GM12878 (cell line): ENCODE measurements around the gene SLCO2A1. TPM values are rescaled to one million over a fixed set of nuclear protein-coding genes. Genes with fewer than 3 reads are reported as not detected.

Experiments
- ATAC-seq: fragments of 200-7000 bp; cut with Tn5 transposase; 3 replicates; pipeline ENCODE4 v1.9.1; 2020; ENCODE audit warnings: mild to moderate bottlenecking, moderate library complexity
- BruUV-seq: library from RNA; stranded (reverse); fragments of 400-500 nt; replicated peaks from 2 replicates; lab custom pipeline; 2021; lab: Mats Ljungman, UMichigan
- CTCF ChIA-PET: fragments of 300-600 bp; sonication (Branson Sonifier 250); formaldehyde crosslinking; extraction: SDS; loops from one replicate; lab custom pipeline; 2021; ENCODE audit warnings: inconsistent platforms; lab: Yijun Ruan, JAX
- POLR2A ChIA-PET: fragments of 350-600 bp; formaldehyde crosslinking; extraction: SDS; loops from one replicate; lab custom pipeline; 2021; ENCODE audit warnings: inconsistent platforms; lab: Charles Lee
- RAD21 ChIA-PET: fragments of 300-600 bp; sonication (Branson Sonifier 250); formaldehyde crosslinking; loops from one replicate; lab custom pipeline; 2023; ENCODE audit warnings: antibody characterized with exemption; ENCODE audit not compliant: unreplicated experiment; lab: Charles Lee
- SMC1A ChIA-PET: fragments of 300-600 bp; sonication (Branson Sonifier 250); formaldehyde crosslinking; loops from one replicate; lab custom pipeline; 2023; ENCODE audit not compliant: unreplicated experiment, uncharacterized antibody; lab: Charles Lee
- DNase-seq: peaks from one replicate; pipeline ENCODE4 v3.0.0-alpha.2; 2011; ENCODE audit warnings: low read depth, low spot score
- FAIRE-seq: peaks from 3 replicates; lab custom pipeline; 2011; peaks lifted over from hg19 to GRCh38; lab: Jason Lieb, UNC
- H2AFZ ChIP-seq: 2 replicates; pipeline ENCODE4 v1.6.0; 2011; ENCODE audit warnings: low read depth, low read length, control low read depth; ENCODE audit not compliant: control insufficient read depth
- H3K27ac ChIP-seq: 2 replicates; pipeline ENCODE4 v1.5.1; 2011; ENCODE audit warnings: control low read depth; ENCODE audit not compliant: control insufficient read depth, insufficient read depth
- H3K27me3 ChIP-seq, 2 experiments: replicated peaks in 1 of 2; 2 replicates each; pipeline versions ENCODE4 v1.6.0 to v1.6.1; 2011; ENCODE audit warnings: low read length in 1 of 2; ENCODE audit not compliant: control insufficient read depth in 2 of 2, insufficient read depth in 2 of 2
- H3K36me3 ChIP-seq, 2 experiments: 2 replicates each; pipeline ENCODE4 v1.5.1; 2011; ENCODE audit warnings: low read length in 1 of 2; ENCODE audit not compliant: control insufficient read depth in 2 of 2, insufficient read depth in 2 of 2
- H3K4me1 ChIP-seq: 2 replicates; pipeline ENCODE4 v1.6.1; 2011; ENCODE audit warnings: mild to moderate bottlenecking, low read length, moderate library complexity, mixed read lengths; ENCODE audit not compliant: control insufficient read depth, insufficient read depth
- H3K4me2 ChIP-seq: 2 replicates; pipeline ENCODE4 v1.6.0; 2011; ENCODE audit warnings: control low read depth; ENCODE audit not compliant: control insufficient read depth, insufficient read depth
- H3K4me3 ChIP-seq: fragments of 200-600 bp; sonication (generic); 2 replicates; pipeline ENCODE4 v1.5.1; 2016
- H3K79me2 ChIP-seq: 2 replicates; pipeline ENCODE4 v1.6.0; 2011; ENCODE audit warnings: low read length; ENCODE audit not compliant: control insufficient read depth, insufficient read depth
- H3K9ac ChIP-seq: 2 replicates; pipeline ENCODE4 v1.8.0; 2011; ENCODE audit warnings: low read length, control low read depth, mixed read lengths; ENCODE audit not compliant: control insufficient read depth, insufficient read depth
- H3K9me3 ChIP-seq: replicated peaks from 3 replicates; pipeline ENCODE4 v1.5.1; 2011; ENCODE audit warnings: mild to moderate bottlenecking, low read length; ENCODE audit not compliant: control insufficient read depth, insufficient read depth
- H4K20me1 ChIP-seq: 2 replicates; pipeline ENCODE4 v1.6.0; 2011; ENCODE audit not compliant: control insufficient read depth, insufficient read depth
- CBX3 ChIP-seq: fragments of 200-600 bp; sonication (generic); IDR thresholded peaks from 2 replicates; pipeline ENCODE4 v1.6.1; 2016; ENCODE audit warnings: low read depth, borderline replicate concordance
- CHD2 ChIP-seq: IDR thresholded peaks from 2 replicates; pipeline ENCODE4 v1.6.1; 2011; ENCODE audit warnings: low read depth, low read length, improper control_type of control experiment, borderline replicate concordance
- CREB1 ChIP-seq: IDR thresholded peaks from 2 replicates; pipeline ENCODE4 v1.6.1; 2012; ENCODE audit warnings: low read depth, mild to moderate bottlenecking, inconsistent platforms
- CTCF ChIP-seq, 3 experiments: IDR thresholded peaks in 2 of 3; conservative IDR thresholded peaks in 1 of 3; 2 replicates each; pipeline ENCODE4 v1.5.1; 2011; ENCODE audit warnings: low read depth in 3 of 3, low read length in 3 of 3, mild to moderate bottlenecking in 3 of 3, control low read depth in 2 of 3, moderate library complexity in 2 of 3, inconsistent platforms in 1 of 3, mixed read lengths in 1 of 3; ENCODE audit not compliant: control insufficient read depth in 2 of 3, insufficient read depth in 1 of 3; ENCODE audit errors: extremely low read depth in 1 of 3
- E4F1 ChIP-seq: fragments of 450-650 bp; IDR thresholded peaks from 2 replicates; pipeline ENCODE4 v1.6.1; 2018; ENCODE audit warnings: borderline replicate concordance, mild to moderate bottlenecking; ENCODE audit not compliant: partially characterized antibody
- FOXM1 ChIP-seq: IDR thresholded peaks from 2 replicates; pipeline ENCODE4 v1.6.1; 2012; ENCODE audit warnings: low read depth, mild to moderate bottlenecking, inconsistent platforms, low read length, moderate library complexity
- NFIC ChIP-seq: IDR thresholded peaks from 2 replicates; pipeline ENCODE4 v1.6.1; 2012; ENCODE audit warnings: low read depth, mild to moderate bottlenecking, inconsistent platforms, low read length, moderate library complexity
- NRF1 ChIP-seq: conservative IDR thresholded peaks from 2 replicates; pipeline ENCODE4 v1.6.1; 2011; ENCODE audit warnings: mild to moderate bottlenecking, low read depth, low read length, improper control_type of control experiment
- POU2F2 ChIP-seq: IDR thresholded peaks from 3 replicates; pipeline ENCODE4 v1.6.1; 2011; ENCODE audit warnings: low read depth, mild to moderate bottlenecking, low read length, borderline replicate concordance
- RELB ChIP-seq: fragments of 450-650 bp; IDR thresholded peaks from 2 replicates; pipeline ENCODE4 v1.6.1; 2017; ENCODE audit warnings: low read depth, mild to moderate bottlenecking, moderate library complexity
- RUNX3 ChIP-seq: IDR thresholded peaks from 2 replicates; pipeline ENCODE4 v1.6.1; 2012; ENCODE audit warnings: low read length, inconsistent platforms
- SIX5 ChIP-seq: IDR thresholded peaks from 2 replicates; pipeline ENCODE4 v1.6.1; 2011; ENCODE audit warnings: mild to moderate bottlenecking, low read depth, low read length, moderate library complexity; ENCODE audit not compliant: severe bottlenecking
- SP1 ChIP-seq: IDR thresholded peaks from one replicate; pipeline ENCODE4 v1.6.1; 2011; ENCODE audit warnings: low read depth, low read length
- WGBS: methylation state at CpG from one replicate; pipeline ENCODE4 v1.1.6; 2016; ENCODE audit warnings: low lambda C conversion rate; ENCODE audit not compliant: insufficient replicate concordance, insufficient coverage; ENCODE audit errors: missing lambda C conversion rate; 5-methylcytosine and 5-hydroxymethylcytosine counted together
- in situ Hi-C: fragments of 300-500 bp; cut with MboI; formaldehyde crosslinking; loops from 9 replicates; pipeline ENCODE4 v1.14.3; 2018; ENCODE audit warnings: mixed read lengths
- intact Hi-C: fragments of 100-400 bp; cut with micrococcal nuclease; formaldehyde crosslinking; loops from one replicate; pipeline ENCODE4 v1.14.2; 2022; ENCODE audit not compliant: unreplicated experiment
- polyA plus RNA-seq, 11 experiments: library from polyadenylated mRNA; depleted of rRNA in 4 of 11; unstranded in 6 of 11; stranded (reverse) in 5 of 11; fragments of >200 nt; fragmentation: Nextera tagmentation in 4 of 11; fragmentation: Illumina TruSeq in 1 of 11; extraction: Ambion mirVana in 4 of 11; extraction: Trizol in 1 of 11; gene quantifications; 1 replicate in 1 of 11; 2 replicates in 10 of 11; pipeline versions ENCODE4 v1.2.1 to v1.2.3, GENCODE V29; 2011 to 2016; ENCODE audit warnings: inconsistent platforms in 2 of 11, missing spikeins in 2 of 11, low read depth in 1 of 11
- total RNA-seq, 4 experiments: library from RNA; depleted of rRNA in 3 of 4; stranded (reverse); fragments of >200 nt in 3 of 4; fragmentation: Illumina TruSeq in 1 of 4; extraction: Trizol in 1 of 4; gene quantifications; 2 replicates each; pipeline versions ENCODE4 v1.2.1 to v1.2.3, GENCODE V29; 2013 to 2021

Gene SLCO2A1
- total and polyA plus RNA-seq, 10 of the 15 experiments (the other 5 are each of a cell fraction or from before 2014, with no cell fraction given): 0.05 TPM; not detected in 9

GRCh38 chr3:133991637-133992036, 38.1 kb downstream of the SLCO2A1 start:
- ChIA-PET CTCF (no interaction called here), POLR2A (no interaction called here), SMC1A (no interaction called here), RAD21 (no interaction called here)
- WGBS: 4% methylated on average over 2 of the region's 2 CpGs
- BruUV-seq: no TSS peak
- Histone ChIP-seq H3K9ac (no peak overlapping the region), H3K79me2 (no peaks in the 10 kb centered on the region), H3K9me3 (no peaks in the 10 kb centered on the region), H3K4me3 (no peak overlapping the region), H3K27me3 (no peaks in the 10 kb centered on the region; a peak in 2 of 4 replicates), H2AFZ (no peak overlapping the region), H3K36me3 (no peaks in the 10 kb centered on the region), H3K4me2 (no peak overlapping the region), H3K27ac (no peak overlapping the region), H3K4me1 (no peaks in the 10 kb centered on the region), H4K20me1 (no peaks in the 10 kb centered on the region)
- intact Hi-C loops (no loop called here), in situ Hi-C loops (no loop called here)
- no peak for ATAC-seq
- no peak for FAIRE-seq
- TF ChIP-seq CREB1 (no peak), NFIC (no peak), RELB (no peak), E4F1 (no peak), CHD2 (no peak), SIX5 (no peak), CBX3 (no peak), NRF1 (no peak), CTCF (IDR thresholded peaks at IDR 0.05 in 2 of 3, conservative IDR thresholded peaks at IDR 0.05 in 1 of 3; ENCODE audit: control insufficient read depth in 2 of 3, extremely low read depth in 1 of 3, insufficient read depth in 1 of 3, low read depth in 3 of 3, low read length in 3 of 3) (no peak), POU2F2 (no peak), SP1 (no peak), RUNX3 (no peak), FOXM1 (no peak)
- no peak for DNase-seq
